HG02885 (cell line): ENCODE data around the gene CT47B1.
"Not testable (repeated sequence)": the region's sequence is repeated elsewhere in the genome, so short reads cannot be mapped to it uniquely, and the experiment has no call there.

Experiments
- ATAC-seq: cut with Tn5 transposase; IDR thresholded peaks from one replicate; pipeline ENCODE4 v1.9.1; 2021; ENCODE audit warnings: mild to moderate bottlenecking; ENCODE audit not compliant: unreplicated experiment, poor library complexity

Gene CT47B1

DNA sequence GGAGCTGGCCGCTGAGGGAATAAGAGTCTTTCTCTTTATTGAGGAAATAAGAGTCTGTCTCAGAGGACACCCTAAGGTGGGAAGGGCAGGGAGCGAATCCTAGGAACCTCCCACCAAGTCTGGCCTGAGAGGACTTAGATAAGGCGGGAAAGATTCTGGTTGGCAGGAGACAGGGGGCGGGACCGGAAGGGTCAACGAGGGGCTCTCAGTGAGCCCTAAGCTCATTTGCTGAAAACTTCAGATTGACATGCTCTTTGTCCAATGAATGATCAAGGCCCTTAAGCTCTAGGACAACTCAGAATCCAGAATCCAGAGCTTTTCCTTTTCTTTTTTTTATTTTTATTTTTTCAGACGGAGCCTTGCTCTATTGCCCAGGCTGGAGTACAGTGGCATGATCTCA lies at the start of gene CT47B1:
Gene CT47B1 (minus strand): TSS at position 101 of the 400 bp plus-strand sequence. CDS start 196 bp downstream, outside the sequence.
- not testable (repeated sequence) for ATAC-seq

- ATAC-seq: no peak
Measured at GRCh38 chrX:120874678-120875557, 748 bp downstream of the CT47B1 start.

GRCh38 chrX:120857240-120857639 lies 18.4 kb downstream of the CT47B1 start:
- ATAC-seq: no peak

DNA sequence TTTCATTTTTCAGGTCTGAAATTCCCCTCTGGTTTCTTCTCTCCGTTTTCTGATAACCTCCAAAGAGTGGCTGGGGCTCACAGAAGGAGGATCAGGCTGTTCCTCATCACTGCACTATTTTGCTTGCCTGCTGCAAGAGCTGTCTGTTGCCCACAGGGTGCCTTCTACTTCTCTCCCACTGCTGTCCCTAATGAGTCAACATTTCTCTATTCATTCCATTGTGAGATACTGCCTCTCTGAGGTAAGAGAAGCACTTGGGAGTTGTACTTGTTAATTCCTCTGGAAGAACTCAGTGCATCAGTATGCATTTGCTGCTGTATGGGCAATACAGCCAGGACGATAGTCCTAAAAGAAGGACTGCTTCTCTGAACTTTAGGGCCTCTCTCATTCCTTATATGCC lies 34.8 kb downstream of the CT47B1 start:
- no peak for ATAC-seq

DNA sequence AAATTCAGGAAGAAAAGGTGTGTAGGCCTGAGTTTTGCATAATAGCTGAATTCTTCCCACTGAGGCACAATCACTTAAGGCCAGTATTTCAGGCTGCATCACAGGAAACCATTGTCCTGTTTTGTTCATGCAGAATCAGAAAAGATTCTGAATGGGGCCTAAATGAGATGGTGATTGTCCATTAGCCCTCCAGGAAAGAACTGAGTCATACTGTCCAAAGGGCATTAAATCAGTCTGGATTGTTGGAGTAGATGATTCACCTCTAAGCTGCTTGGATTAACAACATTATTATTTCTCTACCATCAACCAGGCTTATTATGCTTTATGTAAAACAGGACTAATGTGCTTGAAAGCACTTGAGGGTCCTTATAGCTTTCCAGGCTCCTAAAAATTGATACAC lies 36.2 kb downstream of the CT47B1 start:
- ATAC-seq: no peak

- not testable (repeated sequence) for ATAC-seq
Measured at GRCh38 chrX:120827213-120827612, 48.5 kb downstream of the CT47B1 start.

GRCh38 chrX:120825146-120825545 lies 50.5 kb downstream of the CT47B1 start:
- ATAC-seq: no peak

DNA sequence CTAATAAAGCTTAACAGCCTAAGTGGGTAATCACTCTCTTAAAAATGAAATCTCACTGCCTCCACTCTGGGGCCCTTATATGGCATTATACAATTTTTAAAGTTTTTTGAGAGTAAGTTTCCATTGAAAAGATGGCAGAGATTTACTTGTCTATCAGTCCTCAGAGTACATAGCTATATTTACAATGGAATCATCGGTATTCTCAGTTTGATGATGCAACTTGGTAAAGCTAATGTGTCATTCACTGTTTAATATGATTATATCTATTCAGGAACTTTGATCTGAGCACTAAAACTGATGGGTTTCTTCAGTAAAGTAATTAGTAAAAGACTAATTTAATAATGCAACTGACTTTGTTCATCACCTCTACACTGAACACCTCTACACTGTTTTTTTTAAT lies 51.6 kb downstream of the CT47B1 start:
- ATAC-seq: no peak

- no peak for ATAC-seq
Measured at GRCh38 chrX:120823556-120823955, 52.1 kb downstream of the CT47B1 start.
